Measurements from ENCODE around the gene PGAP2.
"Not testable (repeated sequence)": the region's sequence is repeated elsewhere in the genome, so short reads cannot be mapped to it uniquely, and the experiment has no call there.

The PGAP2 gene

DNA sequence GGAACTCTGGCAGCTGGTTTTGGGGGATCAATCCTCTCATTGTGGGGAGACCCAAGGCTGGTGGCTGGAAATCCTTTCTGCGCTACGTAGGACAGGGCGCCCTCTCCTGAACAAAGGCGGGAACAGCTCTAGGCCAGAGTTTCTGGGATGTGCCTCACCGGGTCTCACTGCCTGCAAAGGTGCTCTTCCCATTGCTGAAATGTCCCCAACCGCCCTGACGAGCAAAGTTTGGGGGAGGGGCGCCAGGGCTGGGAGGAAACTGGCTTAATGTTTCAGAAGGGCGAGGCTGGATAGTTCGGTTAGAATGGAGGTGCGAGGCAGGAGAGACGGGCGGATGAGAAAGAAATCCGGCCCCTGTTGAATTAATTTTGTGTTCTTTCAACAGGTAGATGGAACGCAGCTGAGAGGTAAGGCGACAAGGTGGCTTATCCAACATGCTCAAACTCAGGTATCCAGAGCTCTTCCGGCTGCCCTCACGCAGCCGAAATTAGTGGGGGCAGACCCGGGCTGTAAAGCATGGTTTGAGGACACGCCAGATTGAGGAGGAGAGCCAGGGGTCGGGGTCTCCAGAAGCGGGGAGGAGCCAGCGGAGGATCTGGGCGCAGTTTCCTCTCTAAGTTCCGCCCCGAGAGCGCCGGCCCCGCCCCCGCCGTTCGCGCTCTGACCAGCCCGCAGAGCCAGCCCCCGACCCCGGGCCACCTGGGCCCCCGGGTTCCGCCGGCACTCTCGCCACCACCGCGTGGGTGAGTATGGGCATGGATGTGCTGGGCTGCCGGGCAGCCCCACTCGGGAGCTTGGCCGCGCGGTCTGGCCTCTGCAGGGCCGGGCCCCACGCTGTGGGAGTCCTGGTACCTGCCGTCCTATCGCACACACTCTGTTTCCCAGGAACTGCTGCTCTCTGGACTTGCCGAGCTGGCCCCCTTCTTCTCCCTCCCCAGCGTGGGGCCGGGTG, at the start of gene PGAP2:
PGAP2 (plus strand) TSS at position 652 of the 952 bp plus-strand sequence. CDS start 2,700 bp downstream, outside the sequence.
- DNase-seq (ENCODE audit: extremely low spot score, insufficient read length, low read depth), result peak; percentile 43
- peak; percentile 70 for FAIRE-seq

GRCh38 chr11:3764266-3764665, 44.1 kb upstream of the PGAP2 start:
- FAIRE-seq, result no peak
- no peak for DNase-seq (ENCODE audit: extremely low spot score, insufficient read length, low read depth)

GRCh38 chr11:3766836-3767235, 41.5 kb upstream of the PGAP2 start:
- not testable (repeated sequence) for DNase-seq (ENCODE audit: extremely low spot score, insufficient read length, low read depth); FAIRE-seq

- FAIRE-seq, result no peak
- DNase-seq (ENCODE audit: extremely low spot score, insufficient read length, low read depth), result no peak
Measured at GRCh38 chr11:3767536-3767935, 40.8 kb upstream of the PGAP2 start.

DNA sequence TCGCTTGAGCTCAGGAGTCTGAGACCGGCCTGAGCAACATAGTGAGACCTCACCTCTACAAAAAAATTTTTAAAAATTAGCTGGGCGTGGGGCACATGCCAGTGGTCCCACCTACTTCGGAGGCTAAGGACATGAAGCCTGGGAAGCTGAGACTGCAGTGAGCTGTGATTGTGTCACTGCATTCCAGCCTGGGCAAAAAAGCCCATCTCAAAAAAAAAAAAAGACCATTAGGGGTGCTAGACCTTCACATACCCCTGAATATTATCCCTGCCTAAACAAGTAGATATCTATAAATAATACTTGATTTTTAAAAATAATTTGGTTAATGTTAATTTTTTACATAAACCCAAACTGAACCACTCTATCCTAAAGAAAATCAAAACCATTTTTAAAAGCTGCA, 35.2 kb upstream of the PGAP2 start:
- FAIRE-seq (no peak), DNase-seq (ENCODE audit: extremely low spot score, insufficient read length, low read depth) (no peak)

- DNase-seq (ENCODE audit: extremely low spot score, insufficient read length, low read depth) (no peak), FAIRE-seq (no peak)
Measured at GRCh38 chr11:3775736-3776406, 32.5 kb upstream of the PGAP2 start.

DNA sequence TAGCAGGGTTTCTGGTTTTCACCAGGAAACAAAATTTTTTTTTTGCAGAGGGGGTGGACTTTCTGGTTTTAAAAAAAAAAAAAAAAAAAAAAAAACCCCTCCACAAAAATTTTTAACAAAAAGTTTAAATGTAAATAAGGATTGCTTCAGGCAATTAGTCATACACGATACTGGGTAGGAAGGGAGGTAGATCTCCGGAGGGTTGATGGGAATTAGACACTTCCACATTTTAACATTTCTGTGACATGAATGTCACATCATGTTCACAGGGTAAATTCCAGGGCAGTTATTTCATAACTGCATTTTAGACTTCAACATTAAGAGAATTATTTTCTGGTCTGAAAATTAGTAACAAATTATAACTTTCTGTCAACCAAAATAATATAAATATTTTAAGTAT, 26.9 kb upstream of the PGAP2 start:
- DNase-seq (ENCODE audit: extremely low spot score, insufficient read length, low read depth) (no peak), FAIRE-seq (no peak)

GRCh38 chr11:3782963-3783362, 25.4 kb upstream of the PGAP2 start:
- no peak for FAIRE-seq
- no peak for DNase-seq (ENCODE audit: extremely low spot score, insufficient read length, low read depth)

DNA sequence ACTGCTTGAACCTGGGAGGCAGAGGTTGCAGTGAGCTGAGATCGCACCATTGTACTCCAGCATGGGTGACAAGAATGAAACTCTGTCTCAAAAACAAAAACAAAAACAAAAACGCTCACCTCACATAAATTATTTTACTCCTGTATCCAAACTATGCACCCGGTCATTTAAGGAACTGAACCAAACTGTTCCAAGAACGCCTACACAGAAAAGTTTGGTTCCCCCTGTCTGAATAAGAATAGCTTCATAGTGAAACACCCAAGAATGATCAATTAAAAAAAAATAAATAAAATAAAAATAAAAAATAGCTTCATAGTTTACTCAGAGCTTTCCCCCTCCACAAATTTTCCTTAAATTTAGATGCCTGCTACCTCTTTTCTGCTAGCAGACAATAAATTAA, 24.7 kb upstream of the PGAP2 start:
- no peak for DNase-seq (ENCODE audit: extremely low spot score, insufficient read length, low read depth)
- no peak for FAIRE-seq

DNA sequence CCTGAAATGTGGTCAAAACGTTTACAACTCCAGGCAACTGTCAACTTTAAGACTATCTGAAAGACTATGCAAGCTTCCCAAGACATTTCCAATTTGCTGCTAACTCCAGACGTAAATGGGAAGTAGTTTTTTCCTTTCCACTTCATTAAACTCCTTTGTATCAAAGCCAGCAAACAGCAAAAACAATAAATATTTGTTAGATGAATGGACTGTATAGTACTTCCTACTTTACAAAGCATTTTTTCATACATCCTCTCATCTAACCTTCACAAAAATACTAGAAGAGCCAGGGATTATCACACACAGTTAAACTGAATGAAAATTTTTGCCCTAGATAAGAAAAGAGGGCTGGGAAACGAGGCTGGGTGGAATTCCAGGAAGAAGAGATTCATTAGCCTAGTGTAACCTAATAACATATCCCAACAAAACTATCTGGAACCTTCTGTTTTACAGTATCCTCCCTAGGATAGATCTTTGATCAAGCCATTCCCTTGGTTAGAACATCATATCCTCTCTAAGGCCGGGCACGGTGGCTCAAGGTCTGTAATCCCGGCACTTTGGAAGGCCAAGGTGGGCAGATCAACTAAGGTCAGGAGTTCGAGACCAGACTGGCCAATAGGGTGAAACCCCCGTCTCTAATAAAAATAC, 21.5 kb upstream of the PGAP2 start:
- FAIRE-seq (no peak), DNase-seq (ENCODE audit: extremely low spot score, insufficient read length, low read depth) (no peak)

DNA sequence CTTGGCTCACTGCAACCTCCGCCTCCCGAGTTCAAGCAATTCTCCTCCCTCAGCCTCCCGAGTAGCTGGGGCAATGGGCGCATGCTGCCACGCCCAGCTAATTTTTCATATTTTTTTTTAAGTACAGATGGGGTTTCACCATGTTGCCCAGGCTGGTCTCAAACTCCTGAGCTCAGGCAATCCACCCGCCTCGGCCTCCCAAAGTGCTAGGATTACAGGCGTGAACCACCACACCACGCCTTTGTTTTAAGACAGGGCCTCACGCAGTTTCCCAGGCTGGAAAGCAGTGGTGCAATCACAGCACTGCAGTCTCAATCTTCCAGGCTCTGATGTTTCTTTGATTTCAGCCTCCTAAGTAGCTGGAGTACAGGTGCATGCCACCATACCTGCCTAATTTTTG, 14.0 kb upstream of the PGAP2 start:
- not testable (repeated sequence) for FAIRE-seq; DNase-seq (ENCODE audit: extremely low spot score, insufficient read length, low read depth)

- FAIRE-seq (no peak), DNase-seq (ENCODE audit: extremely low spot score, insufficient read length, low read depth) (no peak)
Measured at GRCh38 chr11:3795131-3796001, 13.0 kb upstream of the PGAP2 start.

- no peak for FAIRE-seq
- no peak for DNase-seq (ENCODE audit: extremely low spot score, insufficient read length, low read depth)
Measured at GRCh38 chr11:3796002-3796311, 12.4 kb upstream of the PGAP2 start.

DNA sequence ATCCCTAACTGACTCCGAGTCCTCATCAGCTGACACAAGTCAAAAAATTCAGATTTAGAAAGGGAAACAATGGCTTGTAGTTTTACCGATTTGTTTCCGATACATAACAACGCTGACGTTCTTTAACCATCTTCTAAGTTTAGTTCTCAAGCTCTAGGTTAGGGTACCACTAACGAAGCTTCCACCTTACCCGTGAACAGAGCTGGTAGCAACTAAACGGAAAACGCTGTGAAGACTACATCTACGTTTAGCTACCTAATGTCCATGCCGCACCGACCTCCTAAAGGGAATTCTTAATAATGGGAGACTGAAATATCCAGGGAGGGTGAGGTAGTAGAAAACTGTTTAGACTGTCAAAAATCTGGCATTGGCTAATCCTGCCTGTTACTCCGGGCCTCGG, 12.0 kb upstream of the PGAP2 start:
- DNase-seq (ENCODE audit: extremely low spot score, insufficient read length, low read depth) (no peak), FAIRE-seq (no peak)

DNA sequence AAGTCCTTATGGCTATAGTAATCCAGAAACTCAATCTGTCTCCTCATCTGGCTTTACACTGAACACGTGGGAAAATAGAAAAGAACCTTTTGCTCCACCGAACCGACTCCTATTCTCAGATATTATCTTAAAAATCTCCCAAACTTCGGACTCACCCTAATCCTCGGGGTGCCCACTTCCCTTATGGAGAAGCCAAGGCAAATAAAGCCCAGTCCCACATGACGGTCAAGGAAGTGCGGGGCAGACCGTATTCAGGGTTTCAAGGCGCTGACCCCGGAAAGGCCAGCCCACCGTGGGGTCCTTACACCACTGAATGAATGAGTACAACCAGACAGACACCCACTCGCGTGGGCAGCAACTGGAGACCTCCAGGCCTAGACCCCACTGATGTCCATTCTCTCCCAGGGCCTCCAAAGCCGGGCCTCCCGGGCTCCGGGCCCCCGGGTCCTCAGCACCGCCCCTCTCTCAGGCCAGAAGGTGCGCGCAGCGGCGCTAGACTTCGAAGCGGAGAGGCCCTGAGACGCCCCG, 11.5 kb upstream of the PGAP2 start:
- FAIRE-seq (no peak), DNase-seq (ENCODE audit: extremely low spot score, insufficient read length, low read depth) (no peak)

- DNase-seq (ENCODE audit: extremely low spot score, insufficient read length, low read depth) (peak; percentile 97), FAIRE-seq (peak; percentile 98)
Measured at GRCh38 chr11:3797329-3798090, 10.8 kb upstream of the PGAP2 start, which contains the start of gene NUP98. NUP98 (minus strand) TSS chr11:3797554; CDS start chr11:3782117, 15,437 bp downstream.

- DNase-seq (ENCODE audit: extremely low spot score, insufficient read length, low read depth) (no peak), FAIRE-seq (no peak)
Measured at GRCh38 chr11:3799143-3799542, 9.2 kb upstream of the PGAP2 start.

GRCh38 chr11:3799873-3800272, 8.5 kb upstream of the PGAP2 start:
- FAIRE-seq (no peak), DNase-seq (ENCODE audit: extremely low spot score, insufficient read length, low read depth) (no peak)
